B cell (primary cell): Measurements from ENCODE around the gene TFAP2A.

ENCODE experiments used
- CTCF ChIP-seq: fragments of 200-600 bp; IDR thresholded peaks from one replicate; pipeline ENCODE4 v1.8.0; 2022; ENCODE audit warnings: antibody characterized with exemption, mild to moderate bottlenecking
- EZH2 ChIP-seq: IDR thresholded peaks from 2 replicates; pipeline ENCODE4 v1.6.1; 2012; ENCODE audit warnings: borderline replicate concordance, low read depth, mild to moderate bottlenecking, moderate library complexity, low read length; ENCODE audit not compliant: insufficient read depth, poor library complexity, severe bottlenecking

DNA sequence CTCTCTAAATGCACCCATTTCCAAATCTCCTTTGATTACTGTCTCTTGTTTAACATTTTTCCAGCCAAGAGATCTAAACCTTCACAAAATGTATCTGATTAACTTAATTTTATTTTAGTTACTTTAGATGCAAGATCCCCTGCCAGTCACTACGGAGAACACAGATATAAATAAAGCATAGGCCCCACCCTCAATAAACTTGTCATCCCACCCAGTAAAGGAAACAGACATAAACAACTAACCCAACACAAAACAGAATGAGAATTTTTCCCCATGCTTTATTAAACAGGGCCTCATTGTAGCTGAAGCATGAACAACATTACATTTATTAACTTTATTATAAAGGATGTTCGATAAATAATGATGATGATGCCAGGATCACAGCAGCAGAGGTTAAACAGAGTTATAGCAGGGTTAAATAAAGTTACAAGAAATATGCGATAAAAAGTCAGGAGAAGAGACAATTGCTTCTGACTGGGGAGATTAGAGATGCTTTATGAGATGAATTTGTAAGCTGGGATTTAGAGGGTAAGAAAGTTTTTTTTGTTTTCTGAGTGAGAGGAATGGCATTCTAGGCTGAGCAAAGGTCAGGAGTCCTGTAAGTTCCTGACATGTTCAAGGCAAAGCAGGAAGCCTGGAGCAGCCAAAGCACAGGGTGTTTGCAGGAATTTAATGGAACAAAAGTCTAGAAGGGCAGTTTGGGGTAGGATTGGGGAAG lies 41.1 kb downstream of the TFAP2A start:
- TF ChIP-seq CTCF (no peak), EZH2 (no peak)
